HG03060 (cell line): ENCODE measurements around the gene ADGB.
"Not testable (repeated sequence)": the region's sequence is repeated elsewhere in the genome, so short reads cannot be mapped to it uniquely, and the experiment has no call there.

Experiments used
- ATAC-seq: cut with Tn5 transposase; IDR thresholded peaks from one replicate; pipeline ENCODE4 v1.9.1; 2021; ENCODE audit warnings: low read depth, moderate number of reproducible peaks; ENCODE audit not compliant: unreplicated experiment

ADGB gene

GRCh38 chr6:146813554-146813953 lies 214.8 kb downstream of the ADGB start:
- ATAC-seq = no peak

- no peak for ATAC-seq
These were observed 215.5 kb downstream of the ADGB start for GRCh38 chr6:146814148-146814750.

DNA sequence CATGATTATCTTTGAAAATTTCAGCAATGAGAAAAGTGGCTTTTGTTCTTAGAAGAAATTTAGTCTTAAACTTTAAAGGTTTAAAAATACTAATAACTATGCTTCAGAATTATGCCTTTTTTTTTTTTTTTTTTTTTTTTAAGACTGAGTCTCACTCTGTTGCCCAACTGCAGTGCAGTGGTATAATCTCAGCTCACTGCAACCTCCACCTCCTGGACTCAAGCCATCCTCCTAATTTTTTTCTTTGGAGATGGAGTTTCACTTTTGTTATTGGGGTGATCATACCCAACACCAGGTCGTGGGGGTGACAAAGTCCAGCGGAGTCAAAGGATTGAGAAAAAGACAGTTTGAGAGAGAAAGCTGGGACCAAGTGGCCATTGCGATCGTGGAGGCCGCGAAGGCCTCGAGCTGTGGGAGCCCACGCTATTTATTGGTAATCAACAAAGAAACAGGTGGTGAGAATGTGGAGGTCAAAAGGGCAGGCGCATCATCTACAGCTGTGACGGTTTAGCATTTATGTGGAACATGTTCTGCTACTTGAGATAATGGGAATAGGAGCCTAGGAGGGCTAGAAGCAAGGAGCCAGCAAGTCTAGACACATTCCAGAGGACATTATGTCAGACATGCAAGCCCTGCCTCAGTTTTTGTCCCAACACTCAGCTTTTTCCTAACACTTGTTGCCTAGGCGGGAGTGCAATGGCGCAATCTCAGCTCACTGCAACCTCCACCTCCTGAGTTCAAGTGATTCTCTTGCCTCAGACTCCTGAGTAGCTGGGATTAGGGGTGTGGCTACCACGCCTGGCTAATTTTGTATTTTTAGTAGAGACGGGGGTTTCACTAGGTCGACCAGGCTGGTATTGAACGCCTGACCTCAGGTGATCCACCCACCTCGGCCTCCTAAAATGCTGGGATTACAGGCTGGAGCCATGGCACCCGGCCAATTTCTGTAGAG lies 217.0 kb downstream of the ADGB start:
- ATAC-seq = not testable (repeated sequence)

DNA sequence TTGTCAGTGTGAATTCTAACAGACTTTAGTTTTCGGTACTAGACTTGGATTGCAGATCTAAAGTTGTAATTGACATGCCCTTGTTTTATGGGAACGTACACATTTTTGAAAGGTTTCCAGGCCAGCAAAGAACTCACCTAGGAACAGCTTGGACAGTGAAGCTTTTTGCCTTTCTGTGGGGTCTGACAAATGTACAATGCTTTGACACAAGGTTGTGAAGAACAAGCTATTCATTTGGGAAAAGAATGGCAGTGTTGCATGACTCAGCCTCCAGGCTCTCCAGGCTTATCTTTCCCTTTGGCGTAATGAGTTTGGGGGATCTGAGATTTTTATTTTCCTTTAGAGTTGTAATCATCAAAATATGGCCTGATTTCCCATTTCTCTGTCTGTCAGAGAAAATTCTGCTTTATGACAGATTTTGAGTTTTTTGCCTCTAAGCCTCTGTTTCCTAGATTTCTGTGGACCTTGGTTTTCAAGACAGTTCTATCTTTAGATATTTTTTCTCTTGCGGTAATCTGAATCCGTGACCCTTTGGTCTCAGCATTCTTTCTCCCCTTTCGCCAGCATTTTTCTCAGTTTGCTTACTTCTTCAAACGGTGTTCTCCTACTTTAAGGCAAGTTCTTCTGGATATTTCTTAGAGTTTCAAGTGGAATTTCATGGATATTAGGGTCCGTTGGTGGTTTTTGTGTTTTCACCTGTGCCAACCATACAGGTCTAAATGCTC lies 221.0 kb downstream of the ADGB start:
- ATAC-seq = no peak

DNA sequence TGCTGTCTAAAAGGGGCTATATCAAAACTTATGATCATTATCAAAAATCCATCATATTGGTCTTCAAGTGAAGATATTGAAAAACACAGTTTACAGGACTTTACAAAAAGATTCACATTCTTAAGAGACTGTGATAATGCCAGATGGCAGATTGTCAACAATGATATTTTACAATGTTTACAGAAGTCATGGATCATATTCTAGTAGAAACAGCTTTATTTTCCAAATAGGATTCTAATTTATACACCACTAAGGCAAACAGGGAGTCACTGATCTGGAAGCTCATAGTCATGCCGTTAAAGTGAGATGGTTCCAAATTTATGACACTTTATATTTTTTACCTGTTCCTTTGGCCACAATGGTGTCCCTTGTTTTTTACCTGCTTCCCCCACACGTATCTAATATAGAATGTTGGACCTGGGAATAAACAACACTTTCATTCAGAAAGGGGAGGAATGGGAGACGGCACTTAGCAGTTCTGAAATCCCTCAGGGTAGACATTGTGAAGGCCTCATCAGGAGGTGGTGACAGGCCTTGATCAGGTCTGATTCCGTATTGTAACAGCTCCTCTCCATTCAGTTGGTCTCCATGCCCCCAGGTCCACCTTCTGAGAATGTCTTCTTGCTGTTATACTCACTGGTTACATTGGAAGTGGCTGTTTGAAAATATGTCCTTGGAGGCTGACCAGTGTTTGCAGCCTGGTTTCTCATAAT lies 228.6 kb downstream of the ADGB start:
- ATAC-seq = no peak

GRCh38 chr6:146829792-146830565 lies 231.2 kb downstream of the ADGB start:
- no peak for ATAC-seq

GRCh38 chr6:146833157-146833556 lies 234.4 kb downstream of the ADGB start:
- ATAC-seq = no peak

- no peak for ATAC-seq
These were observed 241.4 kb downstream of the ADGB start for GRCh38 chr6:146840216-146840615.

- ATAC-seq = no peak
These were observed 241.9 kb downstream of the ADGB start for GRCh38 chr6:146840641-146841040.

DNA sequence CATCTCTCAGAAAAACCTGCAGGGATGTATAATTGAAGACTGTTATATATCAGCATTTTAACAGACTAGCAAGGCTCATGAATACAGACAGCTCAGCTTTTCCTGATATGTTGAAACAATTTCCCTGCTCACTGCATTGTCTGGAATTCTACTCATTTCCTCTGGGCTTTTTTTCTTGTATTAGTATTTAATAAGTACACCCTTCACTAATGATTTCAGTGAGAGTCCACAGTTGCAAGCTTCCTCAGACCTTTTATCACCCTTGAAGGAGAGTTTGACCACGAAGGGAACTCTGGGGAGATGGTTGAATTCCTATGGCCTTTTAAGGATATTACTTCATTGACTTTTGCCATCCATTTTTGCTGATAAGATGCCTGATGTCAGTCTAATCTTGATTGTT lies 248.7 kb downstream of the ADGB start:
- no peak for ATAC-seq

- no peak for ATAC-seq
These were observed 251.6 kb downstream of the ADGB start for GRCh38 chr6:146850238-146850896.

GRCh38 chr6:146850981-146851380 lies 252.2 kb downstream of the ADGB start:
- no peak for ATAC-seq

DNA sequence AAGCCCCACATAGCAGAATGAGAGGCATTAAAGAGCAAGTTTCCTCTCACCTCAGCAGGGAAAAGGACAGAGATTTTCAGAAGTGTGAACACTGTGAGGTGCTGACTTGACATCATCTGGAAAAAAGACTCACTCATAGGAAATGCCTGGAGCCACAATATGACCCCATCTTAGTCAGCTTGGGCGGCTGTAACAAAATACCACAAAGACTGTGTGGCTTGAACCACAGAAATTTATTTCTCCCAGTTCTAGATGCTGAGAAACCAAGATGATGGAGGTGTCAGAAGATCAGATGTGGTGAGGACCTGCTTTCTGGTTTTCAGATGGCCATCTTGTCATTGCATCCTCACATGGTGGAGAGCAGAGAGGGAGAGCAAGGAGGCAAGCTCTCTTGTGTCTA lies 253.1 kb downstream of the ADGB start:
- ATAC-seq = no peak

DNA sequence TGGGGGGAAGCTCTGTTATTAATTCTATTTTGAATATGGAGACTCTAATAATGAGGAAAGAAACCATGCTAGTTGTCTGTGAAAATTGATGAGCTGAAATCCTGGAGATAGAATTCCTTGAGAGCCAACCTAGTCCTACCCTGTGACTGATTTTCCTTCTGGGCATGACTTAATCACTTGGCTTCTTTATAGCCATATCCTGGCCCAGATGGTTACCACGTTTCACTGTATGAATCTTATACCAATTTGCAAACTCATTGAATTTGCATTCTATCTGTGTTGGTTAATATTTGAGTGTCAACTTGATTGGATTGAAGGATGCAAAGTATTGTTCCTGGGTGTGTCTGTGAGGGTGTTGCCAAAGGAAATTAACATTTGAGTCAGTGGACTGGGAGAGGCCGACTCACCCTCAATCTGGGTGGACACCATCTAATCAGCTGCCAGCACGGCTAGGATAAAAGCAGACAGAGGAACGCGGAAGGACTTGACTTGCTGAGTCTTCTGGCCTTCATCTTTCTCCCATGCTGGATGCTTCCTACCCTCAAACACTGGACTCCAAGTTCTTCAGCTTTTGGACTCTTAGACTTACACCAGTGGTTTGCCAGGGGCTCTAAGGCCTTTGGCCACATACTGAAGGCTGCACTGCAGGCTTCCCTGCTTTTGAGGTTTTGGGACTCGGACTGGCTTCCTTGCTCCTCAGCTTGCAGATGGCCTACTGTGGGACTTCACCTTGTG lies 255.9 kb downstream of the ADGB start:
- ATAC-seq = not testable (repeated sequence)

DNA sequence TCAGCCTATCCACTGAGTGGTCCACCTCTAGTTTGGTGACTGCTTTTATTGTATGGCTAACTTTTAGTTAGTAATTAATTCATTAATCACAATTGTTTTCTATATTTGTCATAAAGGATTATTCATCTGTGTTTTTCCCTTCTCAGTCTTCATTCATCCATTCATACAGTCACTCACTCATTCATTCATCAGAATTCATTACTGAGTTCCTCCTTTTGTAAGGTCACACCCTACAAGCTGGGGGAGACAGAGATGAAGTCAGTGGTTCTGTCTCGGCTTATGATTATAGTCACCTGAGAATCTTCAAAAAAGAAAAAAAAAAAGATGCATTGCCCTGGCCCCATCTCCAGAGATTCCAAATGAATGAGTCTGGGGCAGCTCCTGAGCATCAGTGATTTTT lies 257.1 kb downstream of the ADGB start:
- ATAC-seq = no peak

DNA sequence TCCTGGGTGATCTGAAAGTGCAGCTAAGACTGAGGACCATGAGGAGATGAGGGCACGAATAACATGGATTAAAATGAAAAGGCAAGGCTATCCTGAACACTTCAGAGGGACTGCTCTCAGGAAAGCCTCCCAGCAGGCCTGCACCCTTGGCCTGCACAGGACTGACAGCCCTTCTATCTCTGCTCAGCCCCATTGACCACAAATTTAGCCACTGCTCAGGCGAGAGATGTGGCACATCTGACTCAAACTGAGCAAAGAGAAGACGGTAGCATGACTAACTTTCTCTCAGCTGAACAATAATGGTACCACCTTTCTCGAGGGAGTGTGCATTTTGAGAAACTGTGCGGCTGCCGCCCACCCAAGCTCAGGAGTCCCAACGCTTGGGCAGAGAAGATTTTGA lies 257.5 kb downstream of the ADGB start:
- peak; percentile 53 for ATAC-seq

GRCh38 chr6:146857180-146857979 lies 258.6 kb downstream of the ADGB start:
- ATAC-seq = peak; percentile 83

GRCh38 chr6:146857980-146858347 lies 259.2 kb downstream of the ADGB start:
- no peak for ATAC-seq
